Measurements from ENCODE around the gene CAPN5.

The CAPN5 gene

DNA sequence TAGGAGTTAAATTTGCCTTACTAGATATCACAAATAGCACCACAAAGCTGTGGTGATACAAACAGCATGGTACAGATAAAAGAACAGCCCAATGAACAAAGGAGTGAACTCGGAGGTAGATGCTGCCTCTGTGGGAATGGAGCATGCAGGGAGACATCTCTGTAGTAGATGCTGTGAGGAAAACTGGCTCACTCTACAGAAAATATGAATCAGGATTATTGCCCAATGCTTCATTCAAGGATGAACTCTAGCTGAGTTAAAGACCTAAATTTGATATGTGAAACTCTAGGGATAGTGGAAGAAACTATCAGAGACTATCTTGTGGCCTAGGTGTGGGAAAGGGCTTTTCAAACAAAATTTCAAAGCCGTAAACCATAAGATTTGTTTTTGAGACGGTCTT, 15.3 kb upstream of the CAPN5 start:
- Histone ChIP-seq H3K4me2 (ENCODE audit: low read length) (no peak overlapping the region), H3K4me3 (ENCODE audit: low read depth, low read length, poor library complexity, severe bottlenecking) (no peak overlapping the region), H4K20me1 (ENCODE audit: insufficient read depth, low read length) (no peaks in the 10 kb centered on the region), H3K27me3 (ENCODE audit: insufficient read depth, low read length) (no peaks in the 10 kb centered on the region), H3K9ac (ENCODE audit: low read length) (no peak overlapping the region), H3K79me2 (ENCODE audit: insufficient read depth, low read length) (no peaks in the 10 kb centered on the region), H3K36me3 (ENCODE audit: insufficient read depth, low read length) (no peaks in the 10 kb centered on the region), H3F3A (ENCODE audit: insufficient read depth, low read length) (no peaks in the 10 kb centered on the region), H2AFZ (ENCODE audit: low read length) (no peak overlapping the region), H3K27ac (ENCODE audit: low read depth, low read length, poor library complexity, severe bottlenecking) (no peak overlapping the region), H3K9me3 (ENCODE audit: low read length) (peaks cover 3% of the 10 kb centered on the region; the same call in 1 of the 2 replicates), H3K9me2 (ENCODE audit: low read depth, low read length) (no peaks in the 10 kb centered on the region), H3K4me1 (ENCODE audit: insufficient read depth, low read length, severe bottlenecking) (peaks cover 5% of the 10 kb centered on the region)
- TF ChIP-seq EZH2 (IDR thresholded peaks at IDR 0.05; ENCODE audit: borderline replicate concordance, low read length) = no peak
- TF ChIP-seq, protein P1, sequence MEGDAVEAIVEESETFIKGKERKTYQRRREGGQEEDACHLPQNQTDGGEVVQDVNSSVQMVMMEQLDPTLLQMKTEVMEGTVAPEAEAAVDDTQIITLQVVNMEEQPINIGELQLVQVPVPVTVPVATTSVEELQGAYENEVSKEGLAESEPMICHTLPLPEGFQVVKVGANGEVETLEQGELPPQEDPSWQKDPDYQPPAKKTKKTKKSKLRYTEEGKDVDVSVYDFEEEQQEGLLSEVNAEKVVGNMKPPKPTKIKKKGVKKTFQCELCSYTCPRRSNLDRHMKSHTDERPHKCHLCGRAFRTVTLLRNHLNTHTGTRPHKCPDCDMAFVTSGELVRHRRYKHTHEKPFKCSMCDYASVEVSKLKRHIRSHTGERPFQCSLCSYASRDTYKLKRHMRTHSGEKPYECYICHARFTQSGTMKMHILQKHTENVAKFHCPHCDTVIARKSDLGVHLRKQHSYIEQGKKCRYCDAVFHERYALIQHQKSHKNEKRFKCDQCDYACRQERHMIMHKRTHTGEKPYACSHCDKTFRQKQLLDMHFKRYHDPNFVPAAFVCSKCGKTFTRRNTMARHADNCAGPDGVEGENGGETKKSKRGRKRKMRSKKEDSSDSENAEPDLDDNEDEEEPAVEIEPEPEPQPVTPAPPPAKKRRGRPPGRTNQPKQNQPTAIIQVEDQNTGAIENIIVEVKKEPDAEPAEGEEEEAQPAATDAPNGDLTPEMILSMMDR (IDR thresholded peaks at IDR 0.05; ENCODE audit: low read length) = no peak

DNA sequence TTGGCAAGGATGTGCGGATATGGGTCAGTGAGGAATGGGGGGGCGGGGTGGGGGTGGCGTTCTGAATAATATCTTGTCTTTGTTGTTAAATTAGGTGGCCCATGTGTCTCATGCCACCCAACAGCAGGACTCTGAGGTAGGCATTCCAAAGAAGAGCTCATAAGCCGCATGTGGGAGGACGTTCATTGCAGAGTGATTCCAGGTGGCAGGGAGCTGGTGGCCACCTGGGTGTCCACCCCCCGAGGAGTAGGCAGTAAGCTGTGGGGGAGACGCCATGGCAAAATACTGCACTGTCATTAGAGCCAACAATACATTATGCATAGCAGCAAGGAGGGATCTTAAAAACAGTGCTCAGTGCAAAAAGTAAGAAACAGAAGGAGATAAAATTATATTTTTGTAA, 14.3 kb upstream of the CAPN5 start:
- no peaks in the 10 kb centered on the region for H3F3A ChIP-seq (ENCODE audit: insufficient read depth, low read length)
- no peak for TF ChIP-seq EZH2 (IDR thresholded peaks at IDR 0.05; ENCODE audit: borderline replicate concordance, low read length)
- TF ChIP-seq, protein P1 (IDR thresholded peaks at IDR 0.05; ENCODE audit: low read length) = no peak
- no peak overlapping the region for H2AFZ ChIP-seq (ENCODE audit: low read length)
- H3K27ac ChIP-seq (ENCODE audit: low read depth, low read length, poor library complexity, severe bottlenecking) = no peak overlapping the region
- no peaks in the 10 kb centered on the region for H3K79me2 ChIP-seq (ENCODE audit: insufficient read depth, low read length)
- H3K4me1 ChIP-seq (ENCODE audit: insufficient read depth, low read length, severe bottlenecking) = no peaks in the 10 kb centered on the region
- H3K36me3 ChIP-seq (ENCODE audit: insufficient read depth, low read length) = no peaks in the 10 kb centered on the region; the same call in 1 of the 2 replicates
- no peaks in the 10 kb centered on the region for H3K27me3 ChIP-seq (ENCODE audit: insufficient read depth, low read length)
- H3K9me2 ChIP-seq (ENCODE audit: low read depth, low read length) = no peaks in the 10 kb centered on the region
- H3K4me3 ChIP-seq (ENCODE audit: low read depth, low read length, poor library complexity, severe bottlenecking) = no peak overlapping the region
- H4K20me1 ChIP-seq (ENCODE audit: insufficient read depth, low read length) = no peaks in the 10 kb centered on the region
- no peak overlapping the region for H3K9ac ChIP-seq (ENCODE audit: low read length)
- H3K4me2 ChIP-seq (ENCODE audit: low read length) = no peak overlapping the region
- H3K9me3 ChIP-seq (ENCODE audit: low read length) = peaks cover 3% of the 10 kb centered on the region; the same call in 1 of the 2 replicates

DNA sequence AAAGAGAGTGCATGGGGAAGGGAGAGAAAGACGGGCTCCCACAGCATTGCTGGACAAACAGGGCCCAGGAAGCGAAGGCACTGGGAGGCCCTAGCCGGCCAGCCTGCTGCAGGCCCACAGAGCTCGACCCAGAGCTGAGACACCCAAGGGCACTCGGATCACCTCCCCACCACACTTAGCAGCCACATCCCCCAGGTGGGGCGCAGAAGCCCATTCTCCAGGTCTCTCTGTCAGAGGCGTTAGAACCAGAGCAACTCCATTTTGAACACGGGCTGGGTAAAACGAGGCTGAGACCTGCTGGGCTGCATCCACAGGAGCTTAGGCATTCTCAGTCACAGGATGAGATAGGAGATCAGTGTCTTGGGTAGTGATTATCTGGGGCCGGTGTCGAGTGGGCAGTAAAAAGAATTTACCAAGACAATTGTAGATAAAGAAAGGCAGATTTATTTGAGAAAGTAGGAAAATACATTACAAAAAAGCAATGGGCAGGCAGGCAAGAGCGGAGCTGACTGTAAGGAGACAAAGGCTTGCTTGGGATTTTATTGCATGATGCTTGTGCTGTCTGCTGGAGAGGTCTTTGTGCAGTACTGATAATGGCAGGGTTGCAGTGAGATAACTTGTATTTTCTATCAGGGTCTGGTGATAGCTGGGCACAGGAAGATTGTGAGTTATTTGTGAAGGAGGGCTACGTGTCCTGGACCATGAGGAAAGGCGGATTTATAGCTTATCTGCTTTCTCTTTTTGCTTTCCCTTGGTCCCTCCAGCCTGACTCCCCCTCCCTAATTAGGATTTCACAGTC, 13.4 kb upstream of the CAPN5 start:
- peaks cover 3% of the 10 kb centered on the region; the same call in 1 of the 2 replicates for H3K9me3 ChIP-seq (ENCODE audit: low read length)
- H3K36me3 ChIP-seq (ENCODE audit: insufficient read depth, low read length) = no peaks in the 10 kb centered on the region; the same call in 1 of the 2 replicates
- H3K4me3 ChIP-seq (ENCODE audit: low read depth, low read length, poor library complexity, severe bottlenecking) = no peak overlapping the region
- H3K4me2 ChIP-seq (ENCODE audit: low read length) = no peak overlapping the region
- H3F3A ChIP-seq (ENCODE audit: insufficient read depth, low read length) = no peaks in the 10 kb centered on the region
- no peak overlapping the region for H2AFZ ChIP-seq (ENCODE audit: low read length)
- no peaks in the 10 kb centered on the region for H4K20me1 ChIP-seq (ENCODE audit: insufficient read depth, low read length)
- H3K79me2 ChIP-seq (ENCODE audit: insufficient read depth, low read length) = no peaks in the 10 kb centered on the region
- H3K9ac ChIP-seq (ENCODE audit: low read length) = no peak overlapping the region
- H3K4me1 ChIP-seq (ENCODE audit: insufficient read depth, low read length, severe bottlenecking) = no peaks in the 10 kb centered on the region
- no peaks in the 10 kb centered on the region for H3K27me3 ChIP-seq (ENCODE audit: insufficient read depth, low read length)
- no peaks in the 10 kb centered on the region for H3K9me2 ChIP-seq (ENCODE audit: low read depth, low read length)
- H3K27ac ChIP-seq (ENCODE audit: low read depth, low read length, poor library complexity, severe bottlenecking) = no peak overlapping the region
- TF ChIP-seq, protein P1 (IDR thresholded peaks at IDR 0.05; ENCODE audit: low read length) = no peak
- no peak for TF ChIP-seq EZH2 (IDR thresholded peaks at IDR 0.05; ENCODE audit: borderline replicate concordance, low read length)
